HG02678 (cell line): ENCODE data around the gene NCS1.

Experiments used
- ATAC-seq: cut with Tn5 transposase; IDR thresholded peaks from one replicate; pipeline ENCODE4 v1.9.1; 2021; ENCODE audit warnings: mild to moderate bottlenecking, moderate library complexity; ENCODE audit not compliant: unreplicated experiment

The NCS1 gene

DNA sequence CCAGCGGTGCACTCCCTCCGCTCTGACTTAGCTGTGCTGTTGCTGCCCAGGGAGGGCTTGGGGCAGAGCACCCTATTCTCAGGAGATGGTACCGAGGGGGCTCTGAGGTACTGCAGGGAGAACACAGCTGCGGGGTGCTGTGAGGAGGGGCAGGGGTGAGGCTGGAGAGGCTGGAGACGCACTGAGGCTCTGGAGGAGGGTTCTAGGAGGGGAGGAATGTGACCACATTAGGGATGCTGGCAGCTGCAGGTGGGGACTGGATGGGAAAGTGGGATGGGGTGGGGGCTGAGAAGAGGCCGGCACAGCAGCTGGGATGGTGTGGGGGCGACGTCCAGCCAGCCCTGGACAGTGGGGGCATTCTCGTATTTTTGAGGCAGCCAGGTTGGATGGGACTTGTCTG lies 20.9 kb downstream of the NCS1 start:
- ATAC-seq: no peak

- no peak for ATAC-seq
These were observed 21.6 kb downstream of the NCS1 start for GRCh38 chr9:130193531-130194377.

GRCh38 chr9:130194378-130194932 lies 22.3 kb downstream of the NCS1 start:
- ATAC-seq: no peak

DNA sequence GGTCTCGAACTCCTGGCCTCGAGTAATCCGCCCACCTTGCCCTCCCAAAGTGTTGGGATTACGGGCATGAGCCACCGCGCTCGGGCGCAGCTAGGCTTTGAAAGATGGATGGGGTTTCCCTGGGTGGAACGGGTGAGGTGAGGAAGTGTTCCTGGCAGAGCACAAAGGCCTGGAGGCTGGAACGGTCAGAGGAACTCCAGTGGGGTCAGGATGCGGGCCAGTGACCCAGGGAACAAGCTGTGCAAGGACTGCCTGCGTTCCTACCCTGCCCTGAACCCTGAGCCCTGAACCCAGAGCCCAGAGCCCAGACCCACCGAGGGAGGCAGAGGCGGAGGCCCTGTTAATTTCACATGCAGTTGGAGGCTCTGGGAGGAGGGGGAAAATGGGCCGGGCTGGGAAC lies 23.4 kb downstream of the NCS1 start:
- no peak for ATAC-seq

DNA sequence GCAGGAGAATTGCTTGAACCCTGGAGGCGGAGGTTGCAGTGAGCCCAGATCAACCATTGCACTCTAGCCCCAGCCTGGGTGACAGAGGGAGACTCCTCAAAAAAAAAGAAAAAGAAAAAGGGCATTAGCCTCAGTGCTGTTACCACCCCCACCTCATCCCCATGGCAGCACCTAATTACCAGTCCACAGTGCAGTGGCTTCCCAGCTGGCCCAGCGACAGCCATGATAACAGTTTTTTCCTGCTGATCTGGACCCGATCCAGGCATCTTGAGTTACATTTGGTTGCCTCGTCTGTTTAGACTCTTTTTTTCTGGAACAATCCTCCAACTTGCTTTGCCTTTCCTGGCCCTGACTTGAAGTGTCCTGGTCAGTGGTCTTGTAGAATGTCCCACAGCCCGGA lies 24.4 kb downstream of the NCS1 start:
- ATAC-seq: no peak

DNA sequence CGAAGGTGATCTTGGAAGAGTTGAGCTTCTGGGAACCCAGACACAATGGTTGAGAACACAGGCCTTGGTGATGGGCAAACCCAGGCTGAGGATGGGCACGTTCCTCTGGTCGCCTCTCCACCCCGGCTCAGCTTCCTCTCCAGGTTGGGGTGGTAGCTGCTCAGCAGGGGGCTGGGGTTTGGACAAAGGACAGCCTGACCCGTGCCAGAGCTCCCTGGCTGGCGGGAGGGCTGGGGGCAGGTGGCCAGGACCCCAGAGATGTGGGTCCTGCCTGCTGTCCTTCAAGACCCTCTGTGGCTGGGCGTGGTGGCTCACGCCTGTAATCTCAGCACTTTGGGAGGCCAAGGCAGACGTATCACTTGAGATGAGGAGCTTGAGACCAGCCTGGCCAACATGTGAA lies 25.2 kb downstream of the NCS1 start:
- ATAC-seq: no peak

DNA sequence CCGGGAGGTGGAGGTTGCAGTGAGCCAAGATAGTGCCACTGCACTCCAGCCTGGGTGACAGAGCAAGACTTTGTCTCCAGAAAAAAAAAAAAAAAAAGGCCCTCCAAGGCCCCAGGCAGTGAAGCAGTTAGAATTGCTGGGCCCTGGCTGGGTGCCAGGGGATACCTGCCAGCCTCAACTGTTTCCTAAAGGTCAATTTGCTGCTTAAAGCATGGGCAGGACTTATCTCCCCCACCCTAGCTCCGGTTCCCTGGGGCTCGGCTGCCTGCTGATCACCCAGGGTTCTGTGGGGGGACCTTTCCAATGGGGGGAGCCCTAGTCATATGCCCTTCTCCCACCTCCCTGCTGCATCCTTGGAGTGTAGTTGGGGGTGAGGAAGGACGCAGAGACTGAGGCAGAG lies 25.7 kb downstream of the NCS1 start:
- ATAC-seq: no peak

DNA sequence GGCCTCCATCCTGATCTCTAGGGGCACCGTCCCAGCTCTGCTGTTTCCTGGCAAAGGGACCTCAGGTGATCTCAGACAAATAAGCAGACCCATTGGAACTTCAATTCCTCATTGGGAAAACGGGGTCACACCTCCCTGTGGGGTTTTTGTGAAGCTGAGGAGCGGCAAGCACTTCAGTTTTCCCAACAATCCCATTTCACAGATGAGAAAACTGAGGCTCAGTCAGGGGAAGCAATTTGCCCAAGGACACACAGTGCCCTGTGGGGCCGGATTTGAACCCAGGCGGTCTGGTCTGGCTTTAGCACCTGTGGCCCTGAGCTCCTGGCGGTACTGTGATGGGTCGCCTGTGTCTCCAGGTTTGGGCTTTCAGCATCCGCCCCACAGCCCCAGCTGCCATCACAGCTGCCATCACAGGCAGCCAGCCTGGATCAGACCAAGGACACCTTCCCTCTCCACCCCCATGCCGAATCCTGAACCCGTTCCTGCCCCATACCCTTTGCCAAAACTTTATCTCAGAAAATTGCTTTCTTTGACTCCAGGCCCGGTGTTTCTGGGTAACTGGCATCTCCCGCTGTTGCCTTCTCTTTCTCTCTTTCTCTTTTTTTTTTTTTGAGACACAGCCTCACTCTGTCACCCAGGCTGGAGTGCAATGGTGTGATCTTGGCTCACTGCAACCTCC lies 26.4 kb downstream of the NCS1 start:
- ATAC-seq: no peak

- no peak for ATAC-seq
These were observed 27.4 kb downstream of the NCS1 start for GRCh38 chr9:130199605-130200004.

- no peak for ATAC-seq
These were observed 28.0 kb downstream of the NCS1 start for GRCh38 chr9:130200038-130200849.

DNA sequence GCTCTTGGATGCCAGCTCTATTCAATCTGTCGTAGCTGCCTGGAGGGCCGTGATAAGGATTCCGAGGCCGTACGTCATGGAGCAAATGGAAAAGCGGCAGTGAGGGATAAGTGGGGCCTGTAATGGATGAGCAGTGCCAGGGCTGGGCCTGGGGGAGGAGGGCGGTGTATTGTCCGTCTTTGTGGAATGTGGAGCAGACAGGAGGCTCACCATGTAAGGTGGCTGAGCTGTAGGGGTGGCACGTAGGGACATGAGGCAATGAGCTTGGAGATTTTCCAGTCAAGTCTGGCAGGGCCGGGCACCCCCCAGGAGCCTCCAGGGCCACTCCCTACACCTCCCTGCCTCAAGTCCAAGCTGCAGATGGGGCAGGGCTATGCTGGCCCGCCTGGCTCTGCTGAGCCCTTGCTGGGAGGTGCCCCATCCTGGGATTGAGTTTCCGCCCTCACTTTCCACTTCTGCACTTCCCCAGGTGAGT lies 29.2 kb downstream of the NCS1 start:
- no peak for ATAC-seq

GRCh38 chr9:130201974-130202373 lies 29.8 kb downstream of the NCS1 start:
- no peak for ATAC-seq

DNA sequence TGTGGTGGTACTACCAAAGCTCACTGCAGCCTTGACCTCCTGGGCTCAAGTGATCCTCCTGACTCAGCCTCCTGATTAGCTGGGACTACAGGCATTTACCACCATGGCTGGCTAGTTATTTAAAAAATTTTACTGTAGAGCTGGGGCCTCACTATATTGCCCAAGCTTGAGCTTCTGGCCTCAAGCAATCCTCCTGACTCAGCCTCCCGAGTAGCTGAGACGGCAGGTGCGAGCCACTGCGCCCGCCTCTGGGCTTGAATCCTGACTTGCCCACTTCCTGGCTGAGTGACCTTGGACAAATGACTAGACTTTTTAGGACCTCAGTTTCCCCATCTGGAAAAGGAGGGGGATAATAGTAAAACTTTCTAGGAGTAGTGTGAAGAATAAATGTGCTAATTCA lies 32.1 kb downstream of the NCS1 start:
- ATAC-seq: no peak

- no peak for ATAC-seq
These were observed 32.8 kb downstream of the NCS1 start for GRCh38 chr9:130204959-130205358.

GRCh38 chr9:130205912-130206311 lies 33.7 kb downstream of the NCS1 start:
- ATAC-seq: no peak

DNA sequence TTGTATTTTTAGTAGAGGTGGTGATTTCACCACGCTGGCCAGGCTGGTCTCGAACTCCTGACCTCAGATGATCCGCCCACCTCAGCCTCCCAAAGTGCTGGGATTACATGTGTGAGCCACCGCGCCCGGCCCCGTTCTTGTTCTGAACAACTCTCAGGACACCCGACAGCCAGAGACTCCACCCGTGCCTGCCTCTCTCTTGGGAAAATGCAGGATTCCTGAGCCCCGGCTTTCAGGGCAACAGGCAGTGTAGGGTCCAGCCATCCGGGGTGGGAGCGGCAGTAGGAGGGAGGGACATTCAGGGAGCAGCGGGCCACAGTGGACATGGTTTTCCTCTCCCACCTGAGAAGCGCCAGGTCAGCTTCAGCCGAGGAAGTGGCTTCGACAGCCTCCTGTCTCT lies 34.4 kb downstream of the NCS1 start:
- no peak for ATAC-seq

GRCh38 chr9:130207241-130207992 lies 35.2 kb downstream of the NCS1 start:
- ATAC-seq: no peak

GRCh38 chr9:130208600-130209347 lies 36.6 kb downstream of the NCS1 start:
- ATAC-seq: no peak

GRCh38 chr9:130209422-130209821 lies 37.2 kb downstream of the NCS1 start:
- ATAC-seq: no peak
